Left ventricle myocardium superior (tissue), 1 donor: Measurements from ENCODE around the gene BHLHA15. TPM values are rescaled to one million over a fixed set of nuclear protein-coding genes. Genes with fewer than 3 reads are reported as not detected.
"Not testable (repeated sequence)": the region's sequence is repeated elsewhere in the genome, so short reads cannot be mapped to it uniquely, and the experiment has no call there.

Experiments
- ATAC-seq: fragments of 200-7000 bp; cut with Tn5 transposase; one replicate; pipeline ENCODE4 v1.9.1; 2020; ENCODE audit warnings: mild to moderate bottlenecking, moderate library complexity
- DNase-seq: peaks from one replicate; pipeline ENCODE4 v3.0.0-alpha.2; 2020
- intact Hi-C: fragments of 100-400 bp; cut with micrococcal nuclease; formaldehyde crosslinking; loops from one replicate; pipeline ENCODE4 v1.11.0; 2022
- total RNA-seq: library from RNA; stranded (reverse); fragmentation: NEBNext Ultra II Directional; extraction: Animal tissue kit (Norgen Biotek cat#: 25700); gene quantifications from one replicate; pipeline ENCODE4 v1.2.1, GENCODE V29; 2021
- donor health status: DM: no; HTN: yes; CAD: no; lungs with severe emphysema.

The BHLHA15 gene
- total RNA-seq, 1 donor from 2014 or later: not detected

DNA sequence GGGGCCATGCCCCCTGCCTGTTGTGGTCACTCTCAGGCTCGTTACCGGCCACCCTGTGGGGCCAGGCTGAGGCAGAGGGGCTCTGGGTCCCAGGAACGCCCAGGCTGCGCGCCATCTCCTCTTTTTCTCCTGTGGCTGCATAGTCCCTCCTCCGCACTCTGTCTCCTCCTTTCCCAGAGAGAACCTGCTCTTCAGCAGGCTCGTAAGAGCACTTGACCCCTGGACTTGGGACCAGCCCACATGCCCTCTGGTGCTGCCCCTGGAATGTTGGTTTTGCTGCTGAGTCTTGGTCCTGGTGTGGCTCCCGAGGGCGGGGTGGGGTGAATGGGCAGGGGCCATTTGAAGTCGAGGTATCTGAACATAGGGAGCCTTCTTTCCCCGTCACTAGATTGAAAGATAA, 6.6 kb upstream of the BHLHA15 start:
- ATAC-seq (no peak), DNase-seq (no peak)
- intact Hi-C loops: no loop called here

DNA sequence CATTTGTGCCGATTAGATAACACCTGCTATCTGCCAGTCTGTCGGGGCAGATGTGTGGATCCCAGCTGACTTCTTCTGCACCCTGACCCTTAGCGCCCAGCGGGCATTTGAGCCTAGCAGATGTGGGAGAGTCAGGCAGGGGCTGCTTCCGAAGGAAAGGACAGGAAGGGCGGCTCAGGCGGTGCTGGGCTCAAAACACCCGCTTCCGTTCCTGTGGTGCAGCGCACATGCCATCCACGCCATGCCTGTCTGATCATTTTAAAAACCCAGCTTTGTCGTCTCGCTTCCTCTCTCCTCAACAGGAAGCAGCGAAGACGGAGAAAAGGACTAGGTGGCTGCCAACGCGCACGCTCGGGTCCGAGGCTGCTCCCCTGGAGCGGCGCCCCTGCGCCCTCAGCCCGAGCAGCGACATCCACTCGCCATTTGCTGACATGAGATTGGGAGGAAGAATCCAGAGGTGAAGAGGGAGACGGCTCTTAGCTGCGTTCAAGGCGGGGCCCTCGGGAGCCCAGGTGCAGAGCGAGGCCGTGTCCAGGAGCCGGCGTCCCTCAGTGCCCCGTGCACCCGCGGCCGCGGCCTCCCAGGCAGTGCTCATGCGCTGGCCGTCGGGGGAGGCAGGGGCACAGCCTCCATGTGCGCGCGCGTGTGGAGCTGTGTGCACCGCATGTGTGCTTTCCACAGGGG, 5.9 kb upstream of the BHLHA15 start:
- intact Hi-C loops: no loop called here
- no peak for DNase-seq
- ATAC-seq: no peak

DNA sequence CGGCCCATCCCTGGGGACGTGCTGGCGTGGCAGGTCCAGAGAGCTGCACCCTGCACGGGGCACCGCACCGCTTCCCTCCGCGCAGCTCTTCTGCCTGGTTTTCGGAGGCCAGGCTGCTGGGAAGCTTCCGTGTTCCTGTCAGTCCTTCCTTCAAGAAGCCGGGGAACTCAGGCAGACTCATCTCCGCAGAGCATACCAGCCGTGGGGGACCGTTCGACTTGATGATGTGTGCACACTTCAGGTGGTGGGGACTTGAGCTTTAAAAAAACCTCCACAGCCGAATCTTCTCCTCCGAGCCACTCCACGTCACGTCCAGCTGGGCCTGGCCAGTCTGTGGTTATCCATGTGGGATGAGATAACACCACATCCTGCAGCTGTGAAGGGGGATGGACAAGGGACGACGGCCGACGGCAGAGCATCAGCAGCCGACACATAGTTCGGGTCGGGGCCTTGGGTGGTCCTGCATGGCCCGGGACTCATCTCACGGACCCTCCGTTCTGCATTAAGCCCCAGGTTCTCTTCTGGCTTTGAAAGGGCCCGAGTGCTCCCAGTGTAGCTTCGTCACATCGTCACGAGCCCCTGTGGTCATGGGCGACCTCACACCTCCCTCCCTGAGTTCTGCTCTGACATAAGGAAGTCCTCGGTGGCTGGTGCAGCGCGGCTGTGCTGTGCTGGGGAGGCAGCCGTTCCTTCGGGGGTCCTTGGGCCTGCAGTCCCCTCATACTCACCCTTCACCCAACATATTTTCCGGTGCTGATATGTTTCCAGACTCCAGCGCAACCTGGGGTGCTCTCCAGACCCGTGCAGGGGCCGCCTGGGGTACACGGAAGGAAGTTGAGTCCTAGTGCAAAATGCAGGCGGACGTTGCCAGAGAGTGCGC, 4.5 kb upstream of the BHLHA15 start:
- intact Hi-C loops: no loop called here
- no peak for ATAC-seq
- no peak for DNase-seq

DNA sequence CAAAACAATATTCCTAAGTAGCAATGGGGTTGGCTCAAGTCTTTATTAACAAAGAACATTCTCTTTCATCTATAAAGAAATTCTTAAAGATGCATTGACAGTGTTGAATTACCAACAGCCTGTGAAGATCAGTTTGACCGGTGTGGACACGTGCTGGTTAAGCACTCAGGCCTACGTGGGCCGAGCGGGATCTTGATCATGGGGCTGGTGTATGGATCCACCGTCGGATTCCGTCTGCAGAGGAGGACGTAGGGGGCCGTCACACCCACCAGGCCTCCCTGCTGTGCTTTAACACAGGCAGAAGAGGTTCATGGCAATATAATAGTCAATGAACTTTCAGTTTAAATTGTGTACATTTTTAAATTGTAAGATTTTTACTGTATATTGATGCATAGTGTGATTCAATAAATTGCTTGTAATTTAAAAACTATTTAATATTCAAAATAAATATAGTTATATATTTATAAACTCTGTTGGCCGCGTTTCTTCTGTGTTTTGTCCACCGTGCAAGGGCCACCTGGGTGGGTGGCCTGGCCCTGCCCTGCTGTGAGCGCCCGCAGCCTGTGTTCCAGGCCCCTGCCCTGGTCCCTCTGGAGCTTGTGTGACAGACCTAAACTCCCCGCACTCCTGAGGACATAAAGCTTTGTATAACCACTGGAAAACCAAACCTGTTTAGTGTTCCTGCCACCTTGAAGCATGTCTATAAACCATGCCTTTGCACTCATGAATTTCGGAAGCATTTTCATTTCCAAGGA, 1.9 kb upstream of the BHLHA15 start:
- ATAC-seq: no peak
- no peak for DNase-seq
- intact Hi-C loops: no loop called here

DNA sequence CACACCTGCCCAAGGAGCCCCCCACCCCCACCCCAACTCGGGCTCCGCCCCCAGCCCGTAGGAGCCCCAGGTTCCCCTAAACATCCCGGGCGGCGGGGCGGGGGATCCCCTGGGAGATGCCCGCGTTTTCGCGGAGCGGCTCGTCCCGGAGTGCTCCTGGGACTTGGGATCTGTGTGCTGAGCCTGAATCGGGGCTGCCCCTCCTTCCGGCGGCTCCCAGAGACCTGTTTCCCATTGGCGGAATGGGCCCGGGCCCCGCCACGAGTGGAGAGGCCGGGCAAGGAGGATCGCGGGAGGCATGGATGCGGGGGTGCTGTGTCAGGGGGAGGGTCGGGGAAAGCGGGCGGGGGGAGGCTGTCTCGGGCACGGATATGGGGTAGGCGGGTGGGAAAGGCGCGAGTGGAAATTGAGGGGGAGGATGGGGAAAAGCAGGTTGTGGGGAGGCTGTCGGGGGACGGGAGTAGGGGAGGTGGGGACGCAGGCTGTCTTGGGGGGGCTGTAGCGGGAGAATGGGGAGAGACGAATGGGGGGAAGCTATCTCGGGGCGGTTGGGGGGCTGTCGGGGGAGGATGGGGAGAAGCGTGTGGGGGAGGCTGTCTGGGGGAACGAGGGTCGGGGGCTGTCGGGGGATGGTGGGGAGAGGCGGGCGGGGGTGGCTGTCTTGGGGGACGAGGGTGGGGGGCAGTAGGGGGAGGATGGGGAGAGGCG, 572 bp upstream of the BHLHA15 start:
- DNase-seq (peak; percentile 35), ATAC-seq (peak; percentile 31)
- intact Hi-C loops: no loop called here

DNA sequence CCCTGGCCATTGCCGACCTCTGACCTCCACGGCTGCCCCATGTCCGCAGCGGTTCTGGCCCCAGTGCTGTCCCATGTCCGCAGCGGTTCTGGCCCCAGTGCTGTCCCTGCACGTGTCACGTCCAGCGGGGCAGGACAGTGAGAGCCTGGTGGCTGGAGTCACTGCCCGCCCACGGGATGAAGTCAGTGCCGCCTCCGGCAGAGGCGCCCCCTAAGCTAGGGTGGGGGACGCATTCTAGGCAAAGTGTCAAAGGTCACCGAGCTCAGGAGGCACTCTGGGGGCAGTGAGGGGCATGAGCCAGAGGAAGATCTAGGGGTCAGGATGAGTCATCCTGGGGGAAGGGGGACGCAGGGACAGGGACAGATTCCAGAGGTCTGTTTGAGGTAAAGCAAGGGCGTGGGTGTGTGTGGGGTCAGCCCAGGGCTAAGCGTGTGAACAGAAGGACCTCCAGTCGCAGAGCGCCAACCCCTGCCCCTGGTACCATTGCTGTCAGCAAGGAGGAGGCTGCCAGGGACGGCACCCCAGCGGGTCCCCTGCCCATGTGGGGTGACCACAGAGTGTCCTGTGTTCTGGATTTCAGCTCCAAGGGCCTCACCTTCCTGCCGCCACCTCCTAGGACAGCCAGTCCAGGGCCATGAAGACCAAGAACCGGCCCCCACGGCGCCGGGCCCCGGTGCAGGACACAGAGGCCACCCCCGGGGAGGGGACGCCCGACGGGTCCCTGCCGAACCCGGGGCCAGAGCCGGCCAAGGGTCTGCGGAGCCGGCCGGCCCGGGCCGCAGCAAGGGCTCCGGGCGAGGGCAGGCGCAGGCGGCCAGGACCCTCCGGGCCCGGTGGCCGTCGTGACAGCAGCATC, 665 bp downstream of the BHLHA15 start:
- DNase-seq: no peak
- intact Hi-C loops: no loop called here
- ATAC-seq: peak; percentile 10

DNA sequence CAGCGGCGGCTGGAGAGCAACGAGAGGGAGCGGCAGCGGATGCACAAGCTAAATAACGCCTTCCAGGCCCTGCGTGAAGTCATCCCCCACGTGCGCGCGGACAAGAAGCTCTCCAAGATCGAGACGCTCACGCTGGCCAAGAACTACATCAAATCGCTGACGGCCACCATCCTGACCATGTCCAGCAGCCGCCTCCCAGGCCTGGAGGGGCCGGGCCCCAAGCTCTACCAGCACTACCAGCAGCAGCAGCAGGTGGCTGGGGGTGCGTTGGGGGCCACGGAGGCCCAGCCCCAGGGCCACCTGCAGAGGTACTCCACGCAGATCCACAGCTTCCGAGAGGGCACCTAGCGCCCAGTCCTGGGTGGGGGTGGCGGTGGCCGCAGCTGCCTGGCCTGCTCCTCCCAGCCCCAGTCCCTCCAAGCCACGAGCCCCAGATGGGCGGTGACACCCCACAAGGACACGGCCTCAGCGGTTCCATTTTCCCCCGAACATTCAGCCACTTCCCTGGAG, 1.3 kb downstream of the BHLHA15 start:
- intact Hi-C loops: no loop called here
- DNase-seq: no peak
- ATAC-seq: no peak

DNA sequence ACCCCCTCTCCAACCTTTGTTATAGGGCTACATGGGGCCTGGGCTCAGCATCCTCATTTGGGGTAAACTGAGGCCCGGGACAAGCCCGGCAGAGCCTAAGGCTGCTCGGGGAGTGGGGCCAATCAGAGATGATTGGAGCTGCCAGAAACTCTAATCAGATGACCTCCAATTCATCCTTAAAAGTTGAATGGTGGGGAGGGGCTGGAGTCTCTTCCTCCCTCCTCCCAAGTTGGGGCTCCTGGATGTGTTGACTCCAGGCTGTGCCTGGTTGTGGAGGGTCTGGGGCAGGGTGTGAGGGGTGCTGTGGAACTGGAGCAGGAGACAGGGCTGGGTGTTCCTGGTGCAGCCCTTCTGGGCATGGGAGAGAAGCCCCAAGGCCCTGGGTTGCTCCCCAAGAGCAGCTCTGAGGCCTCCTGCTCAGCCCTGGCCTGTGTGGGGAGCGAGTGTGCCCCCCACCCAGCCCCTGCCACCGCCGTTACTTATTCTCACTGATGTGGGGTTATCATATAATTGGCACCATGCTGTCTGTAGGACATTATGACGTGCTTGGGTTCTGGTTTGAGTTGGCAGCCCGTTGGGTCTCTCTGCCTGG, 2.2 kb downstream of the BHLHA15 start:
- intact Hi-C loops: no loop called here
- ATAC-seq: no peak
- DNase-seq: no peak

DNA sequence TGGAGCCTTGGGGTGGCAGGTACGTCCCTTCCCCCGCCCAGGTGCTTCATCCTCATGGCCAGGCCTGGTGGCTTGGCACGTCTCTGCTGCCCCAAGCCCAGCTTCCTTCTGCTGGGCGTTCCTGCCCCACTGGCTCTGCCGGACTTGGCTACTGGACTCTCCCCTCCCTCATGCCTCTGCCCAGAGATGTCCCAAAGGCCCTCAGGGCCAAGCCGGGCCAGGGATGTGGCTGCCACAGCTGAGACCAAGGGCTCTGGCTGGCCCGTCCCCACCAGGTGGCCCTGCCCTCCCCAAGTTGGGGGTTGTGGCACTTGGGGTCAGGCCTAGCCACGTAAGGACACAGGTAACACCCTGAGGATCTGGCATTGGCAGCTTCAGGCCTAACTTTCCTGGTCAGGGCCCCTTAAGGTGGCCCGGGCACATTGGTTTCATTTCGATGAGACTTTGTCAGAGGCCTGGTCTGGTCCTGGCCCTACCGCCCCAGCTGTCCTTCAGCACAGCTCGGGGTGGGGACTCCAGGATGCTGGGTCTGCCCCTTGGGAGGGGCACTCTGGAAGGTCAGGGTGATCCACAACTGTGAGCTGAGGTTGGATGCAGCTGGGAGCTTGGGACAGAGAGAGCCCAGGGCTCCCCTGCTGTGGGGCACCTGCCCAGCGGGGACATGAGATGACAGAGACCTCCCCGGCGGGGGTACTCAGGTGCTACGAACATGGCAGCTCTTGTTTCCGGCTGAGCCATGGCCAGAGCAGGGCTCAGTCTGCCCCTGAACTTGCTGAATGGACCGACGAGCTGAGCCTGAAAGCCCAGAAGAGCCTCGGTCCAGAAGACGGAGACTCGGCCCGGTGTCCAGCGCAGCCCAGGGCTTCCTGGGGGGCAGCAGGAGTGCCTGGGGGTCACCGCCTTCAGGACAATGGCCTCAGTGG, 2.9 kb downstream of the BHLHA15 start:
- intact Hi-C loops: no loop called here
- DNase-seq (no peak), ATAC-seq (no peak)

DNA sequence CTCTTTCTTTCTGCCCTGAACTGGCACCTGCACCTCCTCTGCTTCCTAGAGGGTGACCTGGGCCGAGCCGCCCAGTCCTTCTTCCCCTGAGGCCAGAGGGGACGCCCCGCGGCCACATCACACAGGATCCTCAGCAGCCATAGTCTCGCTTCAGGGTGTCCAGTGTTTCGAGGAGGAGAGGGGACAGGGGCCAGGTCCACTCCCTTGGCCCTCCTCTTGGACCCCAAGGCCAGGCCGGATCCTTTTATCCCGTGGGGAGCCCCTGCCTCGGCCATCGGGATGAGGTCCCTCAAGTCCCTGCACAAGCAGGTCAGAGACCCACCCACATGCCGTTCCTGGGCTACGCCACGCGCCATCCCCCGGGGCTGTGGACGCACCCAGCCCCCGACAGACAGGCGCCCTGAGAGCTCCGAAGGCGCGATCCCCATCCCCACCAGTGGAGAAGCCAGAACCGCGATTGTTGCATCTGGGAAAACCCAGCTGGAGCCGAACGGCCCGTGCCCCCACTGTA, 3.6 kb downstream of the BHLHA15 start:
- no peak for DNase-seq
- intact Hi-C loops: no loop called here
- ATAC-seq: no peak

DNA sequence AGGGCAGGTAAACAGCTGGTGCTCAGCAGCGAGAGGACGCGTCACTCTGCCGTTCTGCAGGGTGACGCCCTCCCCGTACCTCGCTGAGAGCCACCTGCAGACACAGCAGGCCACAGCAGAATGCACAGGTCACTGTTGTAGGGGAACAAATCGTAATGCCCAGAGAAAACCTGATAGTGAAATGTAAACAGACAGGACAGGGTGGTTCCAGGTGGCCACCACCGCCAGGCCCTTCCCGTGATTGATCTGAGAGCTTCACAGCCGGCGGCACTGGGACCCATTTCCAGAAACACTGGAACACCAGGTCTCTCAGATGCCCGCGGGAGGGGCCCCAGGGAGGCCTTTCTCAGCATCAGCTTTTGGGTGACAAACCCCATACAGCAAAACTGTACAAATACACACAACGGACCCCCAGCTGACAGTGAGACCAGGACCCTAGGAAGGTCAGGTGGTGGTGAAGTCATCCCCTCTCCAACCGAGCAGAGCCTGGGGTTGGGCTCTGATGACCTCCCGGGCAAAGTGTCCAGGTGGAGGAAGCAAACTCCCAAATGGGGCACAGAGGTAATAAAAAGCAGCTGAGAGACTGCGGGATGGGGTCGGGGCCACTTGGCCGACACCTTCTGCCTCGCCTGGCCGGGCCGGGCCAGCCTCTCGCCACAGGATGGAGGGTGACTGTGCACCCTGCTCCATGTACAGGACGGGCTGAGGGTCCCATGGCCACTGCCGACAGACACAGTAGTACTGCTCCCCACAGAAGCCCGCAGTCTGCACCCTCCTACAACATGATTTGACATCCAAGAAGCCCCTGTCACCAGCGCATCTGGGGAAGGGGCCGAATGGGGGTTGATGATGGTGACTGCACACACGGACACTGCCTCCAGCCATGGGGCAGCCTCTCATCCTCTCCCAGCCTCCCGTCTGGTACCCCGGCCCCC, 4.6 kb downstream of the BHLHA15 start:
- intact Hi-C loops: no loop called here
- ATAC-seq: no peak
- DNase-seq: no peak

DNA sequence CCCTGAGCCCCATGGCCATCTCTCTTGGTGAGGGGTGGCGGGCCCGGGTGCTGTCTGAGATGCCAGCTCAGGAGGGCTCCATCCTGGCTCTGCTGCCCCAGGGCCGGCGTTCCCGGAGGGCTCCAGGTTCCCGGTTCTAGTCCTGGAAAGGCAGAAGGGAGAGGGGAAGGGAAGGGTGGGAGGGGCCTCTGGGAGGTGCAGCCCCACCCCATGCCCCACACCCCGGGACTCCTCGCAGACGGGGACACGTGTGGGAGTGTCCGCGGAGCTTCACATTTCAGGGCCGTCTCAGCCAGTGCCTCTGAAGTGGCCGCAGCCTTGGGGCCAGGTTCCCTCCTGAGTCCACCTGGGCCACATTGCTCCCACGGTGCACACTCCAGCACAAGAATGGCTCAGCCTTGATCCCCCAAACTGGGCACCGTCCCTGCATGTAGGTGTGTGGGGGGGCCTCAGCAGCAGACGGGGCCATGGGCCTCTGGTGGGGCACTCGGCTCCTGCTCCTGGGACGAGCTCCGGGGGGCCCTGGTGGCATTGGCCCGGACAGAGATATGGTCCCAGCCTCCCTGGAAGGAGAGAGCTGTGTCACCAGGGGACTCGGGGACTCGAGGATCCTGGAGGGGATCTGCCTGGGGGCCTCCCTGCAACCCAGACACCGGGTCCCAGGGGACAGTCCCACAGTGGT, 5.8 kb downstream of the BHLHA15 start:
- intact Hi-C loops: no loop called here
- ATAC-seq (no peak), DNase-seq (no peak)

DNA sequence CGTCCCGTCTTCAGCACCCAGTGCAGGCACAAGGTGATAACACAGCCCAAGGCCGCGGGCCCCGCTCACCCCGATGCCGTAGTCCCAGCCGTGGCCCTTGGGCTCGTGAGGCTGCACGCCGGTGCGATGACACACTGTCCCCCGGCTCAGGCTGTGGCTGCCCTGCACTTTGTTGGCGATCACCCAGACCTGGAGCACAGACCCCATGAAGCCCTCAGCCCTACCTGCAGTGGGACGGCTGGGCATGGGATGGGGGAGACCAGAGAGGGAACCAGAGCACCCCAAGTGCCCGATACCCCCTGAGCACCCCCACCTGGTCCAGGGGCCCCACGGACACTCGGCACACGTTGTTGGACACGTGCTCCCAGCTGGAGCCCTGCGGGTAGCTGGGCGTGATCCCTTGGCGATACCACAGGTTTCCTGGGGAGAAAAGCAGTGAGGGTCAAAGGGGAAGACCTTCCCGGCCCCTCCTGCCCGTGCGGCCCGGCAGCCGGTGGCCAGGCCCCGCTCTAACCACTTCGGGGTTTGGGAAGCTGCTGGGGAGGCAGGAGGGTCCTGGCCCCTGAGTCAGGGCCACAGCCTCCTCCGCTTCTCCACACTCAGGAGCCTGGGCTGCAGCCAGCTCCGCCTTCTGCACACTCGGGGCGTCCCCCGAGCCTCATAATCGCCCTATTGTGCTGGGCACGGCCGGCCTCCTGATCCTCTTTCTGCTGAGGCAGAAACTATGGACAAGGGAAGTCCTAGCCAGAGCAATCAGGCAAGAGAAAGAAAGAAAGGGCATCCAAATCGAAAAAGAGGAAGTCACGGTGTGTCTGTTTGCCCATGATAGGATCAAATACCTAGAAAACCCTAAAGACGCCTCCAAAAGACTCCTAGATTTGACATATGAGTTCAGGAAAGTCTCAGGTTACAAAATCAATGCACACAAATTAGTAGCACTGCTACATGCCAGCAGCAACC, 6.7 kb downstream of the BHLHA15 start:
- DNase-seq (no peak), ATAC-seq (peak; percentile 12)
- intact Hi-C loops: no loop called here

DNA sequence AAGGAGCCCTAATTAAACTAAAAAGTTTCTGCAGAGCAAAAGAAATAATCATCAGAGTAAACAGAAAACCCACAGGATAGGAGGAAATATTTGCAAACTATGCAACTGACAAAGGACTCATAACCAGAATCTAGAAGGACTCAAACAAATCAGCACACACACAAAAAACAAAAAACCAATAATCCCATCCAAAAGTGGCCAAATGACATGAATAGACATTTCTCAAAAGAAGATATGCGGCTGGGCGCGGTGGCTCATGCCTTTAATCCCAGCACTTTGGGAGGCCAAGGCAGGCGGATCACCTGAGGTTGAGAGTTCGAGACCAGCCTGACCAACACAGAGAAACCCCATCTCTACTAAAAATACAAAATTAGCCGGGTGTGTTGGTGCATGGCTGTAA, 8.1 kb downstream of the BHLHA15 start:
- intact Hi-C loops, ATAC-seq, DNase-seq: not testable (repeated sequence)
